Inflammatory macrophage treated with lipopolysaccharide for 1 hour (primary cell): ENCODE data around the gene RLN3.
"Not testable (repeated sequence)": the region's sequence is repeated elsewhere in the genome, so short reads cannot be mapped to it uniquely, and the experiment has no call there.

Experiments used
- DNase-seq, 2 donors: peaks; one replicate each; pipeline ENCODE4 v3.0.0-alpha.2; 2020 to 2022

RLN3 gene

GRCh38 chr19:13995878-13996765 is 31.8 kb upstream of the RLN3 start:
- no peak for DNase-seq

GRCh38 chr19:13996928-13997630 is 30.9 kb upstream of the RLN3 start:
- no peak for DNase-seq

- DNase-seq: no peak
These were observed 30.4 kb upstream of the RLN3 start for GRCh38 chr19:13997631-13997962.

- no peak for DNase-seq
These were observed 29.5 kb upstream of the RLN3 start for GRCh38 chr19:13998426-13998825.

- DNase-seq: no peak
These were observed 28.9 kb upstream of the RLN3 start for GRCh38 chr19:13999085-13999484.

DNA sequence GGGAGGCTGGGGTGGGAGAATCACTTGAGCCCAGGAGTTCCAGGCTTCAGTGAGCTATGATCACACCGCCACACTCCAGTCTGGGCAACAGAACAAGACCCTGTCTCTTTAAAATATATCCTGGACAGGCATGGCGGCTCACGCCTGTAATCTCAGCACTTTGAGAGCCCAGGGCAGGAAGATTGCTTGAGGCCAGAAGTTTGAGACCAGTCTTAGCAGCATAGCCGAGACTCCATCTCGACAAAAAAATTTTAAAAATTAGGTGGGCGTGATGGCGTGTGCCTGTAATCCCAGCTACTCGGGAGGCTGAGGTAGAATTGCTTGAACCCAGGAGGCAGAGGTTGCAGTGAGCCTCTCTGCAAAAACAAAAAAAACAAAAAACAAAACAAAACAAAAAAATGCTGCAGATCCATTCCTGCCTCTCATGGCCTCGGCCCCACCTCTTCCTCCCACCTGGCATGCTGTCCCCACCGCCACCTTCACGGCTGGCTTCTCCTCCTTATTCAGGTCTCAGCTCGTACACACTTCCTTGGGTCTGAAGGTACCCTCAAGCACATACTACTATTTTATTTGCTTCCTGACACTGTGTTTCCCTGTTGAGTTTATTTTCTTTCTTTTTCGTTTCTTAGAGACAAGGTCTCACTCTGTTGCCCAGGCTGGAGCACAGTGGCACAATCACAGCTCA is 27.1 kb upstream of the RLN3 start:
- DNase-seq: no peak

DNA sequence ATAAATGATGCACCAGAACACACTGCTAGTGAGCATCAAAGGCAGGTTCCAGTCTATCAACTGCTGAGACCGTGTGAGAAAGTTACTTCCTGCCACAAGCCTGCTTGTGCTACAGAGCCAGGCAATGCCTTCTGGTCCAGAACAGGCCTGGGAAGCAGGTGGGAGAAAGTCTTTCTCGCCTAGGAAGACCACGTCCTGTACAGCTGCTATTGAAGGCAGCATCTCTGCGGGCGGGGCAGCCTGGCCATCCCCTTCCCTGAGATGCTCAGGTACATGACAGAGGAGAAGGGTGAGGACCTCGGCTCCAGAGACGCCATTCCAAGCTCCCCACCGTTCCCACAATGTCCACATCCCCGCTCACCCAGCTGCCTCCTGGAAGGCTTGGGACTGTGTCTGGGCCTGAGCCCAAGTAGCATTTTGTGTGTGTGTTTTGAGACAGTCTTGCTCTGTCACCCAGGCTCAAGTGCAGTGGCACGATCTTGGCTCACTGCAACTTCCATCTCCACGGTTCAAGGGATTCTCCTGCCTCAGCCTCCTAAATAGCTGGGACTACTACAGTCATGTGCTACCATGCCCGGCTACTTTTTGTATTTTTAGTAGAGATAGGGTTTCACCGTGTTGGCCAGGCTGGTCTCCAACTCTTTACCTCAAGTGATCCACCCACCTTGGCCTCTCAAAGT is 25.2 kb upstream of the RLN3 start:
- no peak for DNase-seq

DNA sequence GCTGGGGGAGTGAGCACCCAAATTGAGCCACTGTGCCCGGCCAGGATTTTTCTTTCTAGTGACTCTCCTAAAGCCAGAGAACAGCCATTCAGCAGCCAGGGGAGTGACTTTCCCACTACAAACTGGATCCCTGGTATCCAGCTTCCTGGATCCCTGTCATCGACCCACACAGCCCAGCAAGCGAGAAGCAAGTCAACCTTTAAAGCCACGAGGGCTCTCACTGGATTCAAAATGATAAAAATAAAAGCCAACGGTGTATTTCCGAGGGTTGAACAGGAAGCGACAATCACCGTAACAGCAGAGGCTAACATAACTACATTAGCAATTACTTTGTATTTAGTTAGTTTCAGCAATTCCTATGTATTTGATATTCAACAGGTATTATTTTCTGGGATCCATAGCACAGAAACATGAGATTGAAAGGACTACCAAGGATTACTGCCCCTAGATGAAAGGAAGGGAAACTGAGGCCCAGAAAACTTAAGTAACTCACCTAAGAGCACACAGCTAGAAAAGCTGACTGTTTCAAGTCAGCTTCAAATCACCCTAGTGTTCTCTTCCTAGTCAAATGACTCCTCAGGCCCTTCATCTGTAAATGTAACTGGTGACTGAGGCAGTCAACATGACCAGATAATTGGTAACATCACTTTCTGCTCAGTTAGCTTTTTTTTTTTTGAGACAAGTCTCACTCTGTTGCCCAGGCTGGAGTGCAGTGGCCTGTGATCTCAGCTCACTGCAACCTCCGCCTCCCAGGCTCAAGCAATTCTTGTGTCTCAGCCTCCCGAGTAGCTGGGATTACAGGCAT is 24.5 kb upstream of the RLN3 start:
- DNase-seq: no peak

- peak; percentile 79 to 87 for DNase-seq
These were observed 23.2 kb upstream of the RLN3 start for GRCh38 chr19:14004619-14005348.

- DNase-seq: peak; percentile 75 to 90
These were observed 22.4 kb upstream of the RLN3 start for GRCh38 chr19:14005349-14006084.

DNA sequence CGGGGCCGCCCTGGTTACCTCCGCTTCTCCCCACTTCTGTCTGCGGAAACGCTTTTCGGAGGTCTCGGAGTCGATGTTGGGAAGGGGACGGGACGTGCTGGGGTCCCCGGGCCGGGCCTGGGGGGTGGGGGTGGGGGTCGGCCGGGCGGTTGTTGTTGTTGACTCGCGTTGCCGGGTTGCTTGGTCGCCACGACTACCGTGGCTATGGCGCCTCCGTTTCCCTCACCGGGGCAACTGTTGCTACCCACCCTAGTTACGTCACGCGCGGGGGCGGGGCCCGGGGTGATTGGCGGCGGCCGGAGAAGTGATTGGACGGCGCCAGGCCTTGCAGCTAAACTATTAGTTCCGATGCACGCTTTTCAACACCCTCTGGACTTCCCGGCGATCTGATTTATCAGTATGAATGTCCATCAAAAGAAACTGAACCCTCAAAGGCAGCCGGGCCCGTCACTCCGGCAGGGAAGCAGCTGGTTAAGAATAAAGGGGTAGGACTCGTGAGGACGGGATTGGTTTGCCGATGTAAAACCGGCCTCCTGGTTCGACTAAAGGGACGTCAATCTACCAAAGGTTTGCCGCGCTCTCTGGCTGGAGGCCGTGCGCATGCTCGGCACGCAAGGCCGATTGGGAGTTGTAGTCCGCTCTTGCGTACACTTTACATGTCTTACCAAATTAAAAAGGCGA is 21.7 kb upstream of the RLN3 start, which contains the start of gene RFX1:
Gene RFX1 (minus strand): TSS at position 236 of the 681 bp plus-strand sequence. CDS start 12,477 bp downstream, outside the sequence.
- peak; percentile 100 for DNase-seq

DNA sequence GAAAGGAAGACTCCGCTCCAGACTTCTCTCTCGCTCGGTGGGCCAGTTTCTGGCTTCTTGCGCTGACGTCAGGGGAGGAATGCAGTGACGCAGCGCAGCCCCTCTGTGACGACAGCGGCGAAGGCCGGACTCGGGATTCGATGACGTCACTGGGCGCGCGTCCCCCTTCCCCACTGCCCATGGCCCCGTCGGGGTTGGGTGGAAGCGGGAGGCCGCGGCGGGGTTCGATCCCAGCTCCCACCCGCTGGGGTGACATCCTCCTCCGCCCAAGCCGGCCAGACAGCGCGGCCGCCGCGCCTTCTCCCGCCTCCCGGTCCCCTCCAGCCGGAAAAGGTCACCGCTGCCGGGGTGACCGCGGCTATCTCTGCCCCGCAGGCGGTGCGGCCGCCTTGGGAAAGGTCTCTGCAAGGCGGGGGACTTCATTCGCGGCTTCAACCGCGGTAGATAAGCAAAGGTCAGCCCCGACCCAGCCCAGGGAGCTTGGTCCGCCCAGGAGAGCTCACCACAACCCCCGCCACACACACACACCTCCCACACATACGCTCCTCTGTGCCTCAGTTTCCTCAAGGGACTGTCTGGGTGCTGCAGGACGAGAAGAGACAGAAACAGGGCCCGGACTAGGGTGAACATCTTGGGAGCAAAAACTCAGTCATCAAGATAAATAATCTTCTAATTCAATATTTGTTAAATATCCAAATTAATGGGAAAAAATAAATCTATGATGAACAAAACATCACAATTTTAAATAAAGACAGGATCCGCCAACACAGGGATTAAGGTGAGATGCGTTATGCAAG is 21.0 kb upstream of the RLN3 start:
- DNase-seq: no peak

DNA sequence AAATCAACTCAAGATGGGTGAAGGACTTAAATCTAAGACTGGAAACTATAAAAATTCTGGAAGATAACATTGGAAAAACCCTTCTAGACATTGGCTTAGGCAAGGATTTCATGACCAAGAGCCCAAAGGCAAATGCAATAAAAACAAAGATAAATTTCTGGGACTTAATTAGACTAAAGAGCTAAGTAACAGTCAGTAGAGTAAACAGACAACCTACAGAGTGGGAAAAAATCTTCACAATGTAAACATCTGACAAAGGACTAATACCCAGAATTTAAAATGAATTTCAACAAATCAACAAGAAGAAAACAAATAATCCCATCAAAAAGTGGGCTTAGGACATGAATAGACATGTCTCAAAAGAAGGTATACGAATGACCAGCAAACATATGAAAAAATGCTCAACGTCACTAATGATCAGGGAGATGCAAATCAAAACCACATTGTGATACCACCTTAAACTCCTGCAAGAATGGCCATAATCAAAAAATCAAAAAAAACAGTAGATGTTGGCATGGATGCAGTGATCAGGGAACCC is 15.5 kb upstream of the RLN3 start:
- DNase-seq: no peak

DNA sequence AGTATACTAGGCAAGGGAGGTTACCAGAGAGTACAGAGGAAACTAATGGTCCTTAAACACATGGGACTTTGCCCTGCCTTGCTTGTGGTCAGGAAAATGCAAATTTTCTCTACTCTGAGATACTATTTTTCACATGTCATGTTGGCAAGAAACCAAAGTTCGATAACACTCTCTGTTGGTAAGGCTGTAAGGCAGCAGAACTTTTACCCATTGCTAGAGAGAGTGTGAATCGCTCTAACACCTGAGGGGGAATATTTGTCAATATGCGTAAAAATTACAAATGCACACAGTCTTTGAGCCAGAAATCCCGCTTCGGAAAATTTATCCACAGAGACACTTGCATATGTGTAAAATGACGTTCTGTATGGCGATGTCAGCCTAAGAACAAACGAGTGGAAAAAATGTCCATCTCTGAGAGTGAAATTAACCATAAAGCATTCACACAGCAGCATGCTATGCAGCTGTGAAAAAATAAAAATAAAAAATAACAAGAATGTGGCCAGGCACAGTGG is 12.4 kb upstream of the RLN3 start:
- DNase-seq: no peak

DNA sequence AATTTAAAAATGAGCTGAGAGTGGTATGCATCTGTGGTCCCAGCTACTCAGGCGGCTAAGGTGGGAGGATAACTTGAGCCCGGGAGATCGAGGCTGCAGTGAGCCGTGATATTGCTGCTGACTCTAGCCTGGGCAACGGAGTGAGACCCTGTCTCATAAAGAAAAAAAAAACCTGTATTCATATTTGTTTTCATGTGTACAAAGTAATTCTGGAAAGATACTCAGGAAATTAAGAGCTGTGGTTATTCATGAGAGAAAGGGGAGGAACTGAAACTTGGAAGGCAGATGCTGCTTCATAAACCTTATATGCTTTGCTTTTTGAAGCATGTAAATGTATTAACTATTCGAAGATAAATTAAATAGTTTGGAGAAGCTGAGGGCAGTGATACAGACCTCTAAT is 8.8 kb upstream of the RLN3 start:
- peak in 1 of 2 donors; percentile 23 for DNase-seq

DNA sequence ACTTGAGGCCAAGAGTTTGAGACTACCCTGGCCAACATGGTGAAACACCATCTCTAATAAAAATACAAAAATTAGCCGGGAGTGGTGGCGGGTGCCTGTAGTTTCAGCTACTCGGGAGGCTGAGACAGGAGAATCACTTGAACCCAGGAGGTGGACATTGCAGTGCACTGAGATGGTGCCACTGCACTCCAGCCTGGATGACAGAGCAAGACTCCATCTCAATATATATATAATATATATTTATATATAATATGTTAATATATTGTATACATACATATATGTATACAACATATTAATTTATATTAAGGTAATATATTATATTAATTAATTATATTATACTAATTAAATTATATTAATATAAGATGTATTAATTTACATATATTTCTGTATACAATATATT is 8.2 kb upstream of the RLN3 start:
- not testable (repeated sequence) for DNase-seq

- no peak for DNase-seq
These were observed 6.5 kb upstream of the RLN3 start for GRCh38 chr19:14021474-14021873.

- DNase-seq: no peak
These were observed 5.5 kb upstream of the RLN3 start for GRCh38 chr19:14022469-14022868.
